Lower leg skin (tissue), 4 donors: ENCODE measurements around the gene SMAP1. TPM values are rescaled to one million over a fixed set of nuclear protein-coding genes. Genes with fewer than 3 reads are reported as not detected.

Experiments used
- DNase-seq, 2 donors: peaks; one replicate each; pipeline ENCODE4 v3.0.0-alpha.2; 2019; ENCODE audit warnings: low spot score in 2 of 2
- H3K4me3 ChIP-seq: fragments of 200-600 bp; sonication (generic); 2 replicates; pipeline ENCODE4 v1.5.1; 2017; ENCODE audit warnings: mild to moderate bottlenecking, low read depth; ENCODE audit not compliant: poor library complexity, severe bottlenecking
- POLR2A ChIP-seq, 2 donors: fragments of 450-650 bp; IDR thresholded peaks; one replicate each; pipeline ENCODE4 v1.6.1; 2016 to 2017; ENCODE audit warnings: antibody characterized with exemption in 2 of 2, mild to moderate bottlenecking in 1 of 2, moderate library complexity in 1 of 2
- WGBS, 2 donors: methylation state at CpG; one replicate each; pipeline ENCODE4 v1.1.5; 2018; 5-methylcytosine and 5-hydroxymethylcytosine counted together
- intact Hi-C: fragments of 100-400 bp; cut with DNase I; formaldehyde crosslinking; loops from one replicate; pipeline ENCODE4 v1.15.0; 2023; ENCODE audit warnings: low total_unique reads
- total RNA-seq, 4 donors: library from RNA; depleted of rRNA; stranded (reverse); fragments of >200 nt; gene quantifications; one replicate each; pipeline ENCODE4 v1.1.0, GENCODE V29; 2016
- TF ChIP-seq, protein P1 (sequence below), 3 donors: fragments of 450-650 bp; IDR thresholded peaks; one replicate each; pipeline ENCODE4 v1.5.1; 2016; ENCODE audit warnings: antibody characterized with exemption in 3 of 3, mild to moderate bottlenecking in 3 of 3, moderate library complexity in 2 of 3

SMAP1 gene
- total RNA-seq, 4 donors from 2014 or later = 30.7 to 37.7 (median 34.9) TPM

- no peak for DNase-seq
- intact Hi-C loops = no loop called here
- H3K4me3 ChIP-seq = no peak overlapping the region
- no peak for TF ChIP-seq POLR2A (IDR thresholded peaks at IDR 0.05)
- TF ChIP-seq, protein P1, sequence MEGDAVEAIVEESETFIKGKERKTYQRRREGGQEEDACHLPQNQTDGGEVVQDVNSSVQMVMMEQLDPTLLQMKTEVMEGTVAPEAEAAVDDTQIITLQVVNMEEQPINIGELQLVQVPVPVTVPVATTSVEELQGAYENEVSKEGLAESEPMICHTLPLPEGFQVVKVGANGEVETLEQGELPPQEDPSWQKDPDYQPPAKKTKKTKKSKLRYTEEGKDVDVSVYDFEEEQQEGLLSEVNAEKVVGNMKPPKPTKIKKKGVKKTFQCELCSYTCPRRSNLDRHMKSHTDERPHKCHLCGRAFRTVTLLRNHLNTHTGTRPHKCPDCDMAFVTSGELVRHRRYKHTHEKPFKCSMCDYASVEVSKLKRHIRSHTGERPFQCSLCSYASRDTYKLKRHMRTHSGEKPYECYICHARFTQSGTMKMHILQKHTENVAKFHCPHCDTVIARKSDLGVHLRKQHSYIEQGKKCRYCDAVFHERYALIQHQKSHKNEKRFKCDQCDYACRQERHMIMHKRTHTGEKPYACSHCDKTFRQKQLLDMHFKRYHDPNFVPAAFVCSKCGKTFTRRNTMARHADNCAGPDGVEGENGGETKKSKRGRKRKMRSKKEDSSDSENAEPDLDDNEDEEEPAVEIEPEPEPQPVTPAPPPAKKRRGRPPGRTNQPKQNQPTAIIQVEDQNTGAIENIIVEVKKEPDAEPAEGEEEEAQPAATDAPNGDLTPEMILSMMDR (IDR thresholded peaks at IDR 0.05) = no peak
- 34 to 40% methylated on average over 1 of the region's 1 CpG for WGBS, 2 donors
These were observed 37.8 kb upstream of the SMAP1 start for GRCh38 chr6:70629929-70630328.

DNA sequence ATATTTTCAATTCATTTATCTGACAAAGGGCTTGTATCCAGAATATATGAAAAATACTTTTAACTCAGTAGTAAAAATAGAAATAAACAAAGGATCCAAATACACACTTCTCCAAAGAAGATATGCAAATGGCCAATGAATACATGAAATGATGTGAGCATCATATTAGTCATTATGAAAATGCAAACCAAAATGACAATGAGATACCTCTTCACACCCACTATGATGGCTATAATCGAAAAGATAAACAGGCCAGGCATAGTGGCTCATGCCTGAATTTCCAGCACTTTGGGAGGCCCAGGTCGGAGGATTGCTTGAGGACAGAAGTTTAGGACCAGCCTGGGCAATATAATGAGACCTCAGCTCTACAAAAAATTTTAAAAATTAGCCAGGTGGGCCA lies 33.8 kb upstream of the SMAP1 start:
- WGBS, 2 donors = 89 to 98% methylated on average over 2 of the region's 2 CpGs

GRCh38 chr6:70636596-70636995 lies 31.1 kb upstream of the SMAP1 start:
- TF ChIP-seq POLR2A (IDR thresholded peaks at IDR 0.05) = no peak
- TF ChIP-seq, protein P1 (IDR thresholded peaks at IDR 0.05) = no peak
- WGBS, 2 donors = 77 to 90% methylated on average over 6 to 7 of the region's 8 CpGs

More for the DNA sequence above, 33.8 kb upstream of the SMAP1 start:
- DNase-seq = no peak
- no peak overlapping the region for H3K4me3 ChIP-seq
- intact Hi-C loops = no loop called here
- TF ChIP-seq, protein P1 (IDR thresholded peaks at IDR 0.05) = no peak
- TF ChIP-seq POLR2A (IDR thresholded peaks at IDR 0.05) = no peak

DNA sequence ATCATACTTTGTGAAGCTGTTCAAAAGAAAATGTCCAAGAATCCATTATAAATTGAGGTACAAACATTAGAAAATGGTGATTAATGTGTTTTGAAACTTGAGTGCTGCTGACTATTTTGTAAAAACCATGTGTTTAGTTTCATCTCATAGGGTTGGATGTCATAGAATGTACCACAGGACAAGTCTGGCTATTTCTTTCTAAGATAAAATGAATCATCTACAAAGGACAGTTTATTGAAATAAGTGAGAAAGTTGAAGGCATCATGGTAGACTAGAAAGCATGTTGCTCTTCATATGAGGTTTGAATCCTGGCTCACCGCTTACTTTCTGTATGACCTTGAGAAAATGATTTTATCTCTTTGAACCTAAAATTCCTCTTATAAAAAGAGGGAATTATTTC lies 29.2 kb upstream of the SMAP1 start:
- no peak for TF ChIP-seq POLR2A (IDR thresholded peaks at IDR 0.05)
- TF ChIP-seq, protein P1 (IDR thresholded peaks at IDR 0.05) = no peak
- 89 to 90% methylated on average over 1 of the region's 1 CpG for WGBS, 2 donors
- intact Hi-C loops = no loop called here
- DNase-seq = no peak
- H3K4me3 ChIP-seq = no peak overlapping the region

More at GRCh38 chr6:70636596-70636995, 31.1 kb upstream of the SMAP1 start:
- intact Hi-C loops = no loop called here
- no peak for DNase-seq
- no peak overlapping the region for H3K4me3 ChIP-seq

DNA sequence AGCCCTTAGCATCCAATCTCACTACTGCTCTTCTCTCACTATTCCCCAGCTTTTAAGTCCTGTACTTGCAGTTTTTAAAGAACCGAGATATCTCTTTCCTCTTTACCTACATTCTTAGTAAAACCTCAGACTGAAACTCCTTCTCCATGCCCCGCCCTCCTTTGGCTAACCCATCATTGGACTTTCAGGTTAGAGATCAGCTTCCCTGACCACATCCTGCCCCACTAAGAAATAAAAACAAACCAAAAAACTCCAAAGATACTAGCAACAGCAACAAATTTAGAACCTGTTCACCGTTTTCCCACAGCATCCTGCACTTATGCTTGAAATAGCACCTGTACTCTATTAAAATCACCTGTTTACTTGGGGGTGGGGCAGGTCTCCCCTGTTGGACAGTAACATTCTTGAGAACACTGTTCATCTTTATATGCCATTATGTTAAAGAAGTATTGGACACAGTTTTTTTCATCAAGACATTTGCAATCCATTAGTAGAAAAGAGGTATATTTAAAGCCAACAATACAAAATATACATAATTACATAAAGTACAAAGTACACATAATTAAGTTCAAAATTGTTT lies 16.3 kb upstream of the SMAP1 start:
- H3K4me3 ChIP-seq = no peak overlapping the region
- intact Hi-C loops = no loop called here
- no peak for DNase-seq
- TF ChIP-seq POLR2A (IDR thresholded peaks at IDR 0.05) = no peak
- TF ChIP-seq, protein P1 (IDR thresholded peaks at IDR 0.05) = no peak
- 78 to 88% methylated on average over 3 of the region's 3 CpGs for WGBS, 2 donors

DNA sequence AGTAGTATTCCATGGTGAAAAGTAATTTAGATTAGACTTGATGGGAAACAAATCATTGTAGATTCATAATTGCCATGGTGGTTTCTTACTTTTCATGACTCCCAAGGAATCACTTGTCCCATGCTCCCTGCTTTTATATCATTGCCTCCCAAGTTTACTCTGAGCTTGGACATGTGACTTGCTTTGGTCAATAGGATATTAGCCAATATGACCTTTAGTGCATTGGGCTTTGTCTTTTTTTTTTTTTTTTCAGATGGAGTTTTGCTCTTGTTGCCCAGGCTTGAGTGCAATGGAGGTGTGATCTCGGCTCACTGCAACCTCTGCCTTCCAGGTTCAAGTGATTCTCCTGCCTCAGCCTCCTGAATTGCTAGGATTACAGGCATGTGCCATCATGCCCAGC lies 15.5 kb upstream of the SMAP1 start:
- TF ChIP-seq, protein P1 (IDR thresholded peaks at IDR 0.05) = no peak
- no peak for TF ChIP-seq POLR2A (IDR thresholded peaks at IDR 0.05)
- intact Hi-C loops = no loop called here
- WGBS, 2 donors = 89 to 100% methylated on average over 1 of the region's 1 CpG
- H3K4me3 ChIP-seq = no peak overlapping the region
- no peak for DNase-seq
